NCI-H1092 treated with DMSO at 0.1 percent for 48 hours (cell line): ENCODE results near the gene PADI3.
"Not testable (repeated sequence)": the region's sequence is repeated elsewhere in the genome, so short reads cannot be mapped to it uniquely, and the experiment has no call there.

ENCODE experiments used
- DNase-seq: peaks from one replicate; lab custom pipeline; 2025; lab: John Stamatoyannopoulos, UW

The PADI3 gene

DNA sequence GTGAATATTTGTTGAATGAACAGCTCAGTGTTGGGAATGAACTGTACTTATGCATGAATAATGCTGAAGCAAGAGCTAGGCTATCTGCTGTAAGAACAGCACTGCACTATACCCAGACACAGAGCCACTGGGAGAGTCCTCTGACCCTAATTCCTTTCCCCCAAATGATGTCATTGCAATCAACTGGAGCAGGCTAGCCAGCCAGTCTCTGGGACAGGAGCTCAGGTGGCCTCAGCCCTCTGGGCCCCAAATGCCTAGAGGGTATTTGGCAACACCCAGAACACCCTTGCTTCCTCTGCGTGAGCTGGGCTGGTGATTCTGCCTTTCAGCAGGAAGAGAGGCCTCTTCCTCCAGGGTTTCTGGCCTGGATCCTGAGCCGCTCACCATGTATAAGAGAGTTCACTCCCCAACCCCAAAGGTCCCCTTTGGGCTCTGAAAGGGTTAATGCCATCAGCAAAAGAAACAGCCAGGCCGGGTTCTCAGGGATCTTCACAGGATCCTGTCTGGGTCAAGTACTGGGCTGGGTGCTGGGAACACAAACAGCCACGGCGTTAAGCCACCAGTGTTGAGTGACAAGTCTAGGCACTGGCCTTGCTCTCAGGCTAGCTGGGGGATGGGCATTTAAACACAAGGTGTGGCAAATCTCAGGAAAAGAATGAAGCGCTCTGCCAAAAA lies 55.4 kb downstream of the PADI3 start:
- DNase-seq: no peak

DNA sequence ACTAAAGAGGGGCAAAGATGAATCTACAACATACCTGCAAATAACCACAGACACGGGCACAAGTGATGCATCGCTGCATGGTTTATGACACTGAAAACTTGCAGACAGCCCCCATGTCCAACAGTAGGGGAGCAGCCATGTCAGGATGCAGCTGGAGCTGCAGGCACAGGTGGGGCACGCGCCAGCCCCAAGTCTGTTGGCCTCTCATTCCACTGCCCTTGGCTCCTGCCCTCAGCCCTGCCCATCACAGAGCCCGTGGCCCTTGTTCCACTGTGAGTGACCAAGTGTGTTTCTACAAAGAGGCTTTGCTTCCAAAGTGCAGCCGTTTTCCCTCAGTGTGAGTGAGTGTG lies 55.9 kb downstream of the PADI3 start:
- DNase-seq: no peak

DNA sequence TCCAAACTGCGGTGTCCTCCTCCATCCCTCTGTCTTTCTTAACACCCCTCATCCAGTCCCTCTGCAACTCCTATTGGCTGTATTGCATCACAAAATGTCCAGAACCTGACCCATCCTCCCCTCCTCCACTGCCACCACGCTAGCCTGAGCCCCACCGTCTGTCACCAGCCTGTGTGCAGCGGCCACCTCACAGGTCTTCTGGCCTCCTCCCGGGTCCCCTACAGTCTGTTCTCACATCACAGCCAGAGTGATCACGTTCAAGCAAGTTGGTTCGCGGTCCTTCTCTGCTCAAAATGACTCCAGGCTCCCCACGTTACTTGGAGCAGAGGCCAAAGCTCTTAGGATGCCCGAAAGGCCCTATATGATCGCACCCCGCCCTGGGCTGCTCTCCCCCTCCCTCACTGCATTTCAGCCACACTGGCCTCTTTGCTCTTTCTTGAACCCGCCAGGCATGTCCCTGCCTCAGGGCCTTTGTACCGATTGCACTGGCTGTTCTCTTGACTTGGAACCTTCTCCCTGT lies 56.7 kb downstream of the PADI3 start:
- no peak for DNase-seq

DNA sequence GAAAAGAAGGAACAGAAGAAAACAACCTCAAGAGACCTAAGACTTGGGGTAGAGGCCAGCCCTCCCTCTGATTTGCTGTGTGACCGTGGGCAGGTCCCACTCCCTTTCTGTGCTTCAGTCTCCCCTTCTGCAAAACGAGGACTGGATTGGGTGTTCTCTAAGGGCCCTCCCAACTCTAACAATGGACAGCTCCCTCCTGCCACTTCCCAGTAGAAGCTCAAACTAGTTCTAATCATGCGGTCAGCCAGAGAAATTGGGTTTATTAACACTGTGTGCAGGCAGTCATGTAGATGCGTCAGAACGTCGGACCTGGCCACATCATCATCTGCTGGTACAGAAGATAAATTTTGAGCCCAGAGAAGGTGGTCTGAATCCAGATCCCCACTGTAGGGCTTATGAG lies 57.5 kb downstream of the PADI3 start:
- no peak for DNase-seq

DNA sequence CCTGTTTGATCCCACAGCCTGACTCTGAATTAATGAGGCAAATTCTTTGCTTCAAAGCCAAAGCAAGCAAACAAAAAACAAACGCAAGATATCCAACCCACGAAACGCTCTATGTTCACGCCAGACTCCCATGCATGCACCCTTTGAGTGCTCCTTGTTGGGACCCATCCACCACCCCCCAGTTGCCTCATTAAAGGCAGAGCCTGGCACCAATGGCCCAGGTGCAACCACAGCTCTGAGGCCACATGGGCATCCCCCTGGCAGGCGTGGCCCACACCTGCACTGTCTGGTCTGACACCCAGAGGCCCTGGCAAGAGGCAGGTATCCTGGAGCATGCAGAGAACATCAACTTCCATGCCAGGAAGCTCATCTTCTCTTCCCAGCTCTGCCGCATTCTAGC lies 58.0 kb downstream of the PADI3 start:
- DNase-seq: no peak

DNA sequence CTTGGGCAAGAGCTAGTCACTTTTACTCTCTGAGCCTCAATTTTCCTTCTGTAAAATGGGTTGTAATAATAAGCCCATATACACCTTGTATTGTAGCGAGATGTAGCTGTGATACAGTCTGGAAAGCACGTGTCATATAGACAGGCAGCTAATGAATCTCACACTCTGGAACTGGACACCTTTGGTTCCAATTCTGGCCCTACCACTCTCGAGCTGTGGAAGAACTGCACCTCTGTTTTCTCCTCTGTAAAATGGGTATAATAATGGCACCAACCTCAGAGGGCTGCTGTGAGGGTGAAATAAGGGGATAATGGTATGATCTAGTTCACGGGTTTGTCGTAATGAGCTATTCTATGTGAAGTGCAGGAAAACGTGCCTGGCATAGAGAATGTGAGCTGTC lies 58.4 kb downstream of the PADI3 start:
- no peak for DNase-seq

DNA sequence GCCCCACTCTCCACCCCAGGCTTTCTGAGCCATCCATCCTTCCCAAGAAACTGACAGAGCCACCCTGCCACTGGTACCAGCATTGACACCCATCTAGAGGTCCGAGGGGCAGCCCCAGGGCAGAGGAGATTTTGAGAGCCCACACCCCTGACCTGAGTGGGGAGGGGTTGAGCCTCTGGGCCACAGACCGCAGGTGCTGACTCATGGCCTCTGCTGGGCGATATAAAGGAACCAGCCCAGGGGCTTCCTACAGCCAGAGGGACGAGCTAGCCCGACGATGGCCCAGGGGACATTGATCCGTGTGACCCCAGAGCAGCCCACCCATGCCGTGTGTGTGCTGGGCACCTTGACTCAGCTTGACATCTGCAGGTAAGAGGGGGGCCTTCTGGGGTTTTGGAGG lies 59.0 kb downstream of the PADI3 start, which contains the start of gene PADI4:
PADI4 (plus strand) TSS at position 252 of the 400 bp plus-strand sequence; CDS start at position 278, 26 bp downstream.
- no peak for DNase-seq

DNA sequence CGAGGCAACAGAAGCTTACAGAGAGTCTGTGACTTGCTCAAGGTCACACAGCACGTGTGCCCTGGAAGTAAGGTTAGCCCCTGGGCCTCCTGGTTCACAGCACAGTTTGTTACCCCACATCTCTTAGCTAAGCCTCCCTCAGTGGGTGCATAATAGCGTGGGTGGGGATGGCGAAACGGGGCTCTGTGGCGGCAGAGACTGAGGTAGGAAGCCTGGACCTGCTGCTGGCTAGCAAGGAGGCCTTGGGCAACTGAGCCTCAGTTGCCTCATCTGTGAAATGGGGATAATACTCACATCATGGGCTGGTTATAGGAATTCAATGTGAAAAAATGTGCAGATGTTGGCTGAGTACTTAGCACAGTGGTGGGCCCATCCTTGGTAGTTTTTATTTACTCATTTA lies 59.7 kb downstream of the PADI3 start:
- no peak for DNase-seq

DNA sequence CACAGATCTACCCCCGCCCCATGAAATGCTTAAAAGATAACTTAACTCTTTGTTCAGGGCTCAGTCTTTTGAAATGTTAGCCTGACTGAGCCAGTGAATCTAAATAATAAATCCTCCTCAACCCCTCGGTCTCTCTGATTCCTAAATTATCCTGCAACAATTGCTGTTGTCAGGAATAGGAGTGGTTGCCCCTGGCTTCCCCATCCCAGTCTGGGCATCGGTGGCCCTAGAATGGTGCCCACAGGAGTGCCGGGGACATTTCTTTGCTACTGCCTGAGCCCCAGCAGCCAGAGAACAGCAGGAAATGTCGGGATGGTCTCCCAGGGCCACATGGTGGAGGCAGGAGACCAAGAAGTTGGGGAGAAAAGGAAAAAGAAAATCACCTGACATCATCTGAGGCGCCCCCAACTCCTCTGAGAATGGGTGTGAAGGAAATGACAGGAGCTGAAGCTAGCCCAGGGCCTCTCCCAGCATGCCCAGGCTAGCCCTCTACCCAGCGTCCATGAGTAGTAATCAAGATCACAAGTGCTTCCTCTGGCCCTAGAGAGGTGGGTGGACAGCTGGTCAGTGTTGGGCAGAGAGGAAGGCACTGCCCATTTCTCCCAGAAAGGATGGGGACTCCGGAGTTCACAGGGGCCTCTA lies 60.6 kb downstream of the PADI3 start:
- no peak for DNase-seq

DNA sequence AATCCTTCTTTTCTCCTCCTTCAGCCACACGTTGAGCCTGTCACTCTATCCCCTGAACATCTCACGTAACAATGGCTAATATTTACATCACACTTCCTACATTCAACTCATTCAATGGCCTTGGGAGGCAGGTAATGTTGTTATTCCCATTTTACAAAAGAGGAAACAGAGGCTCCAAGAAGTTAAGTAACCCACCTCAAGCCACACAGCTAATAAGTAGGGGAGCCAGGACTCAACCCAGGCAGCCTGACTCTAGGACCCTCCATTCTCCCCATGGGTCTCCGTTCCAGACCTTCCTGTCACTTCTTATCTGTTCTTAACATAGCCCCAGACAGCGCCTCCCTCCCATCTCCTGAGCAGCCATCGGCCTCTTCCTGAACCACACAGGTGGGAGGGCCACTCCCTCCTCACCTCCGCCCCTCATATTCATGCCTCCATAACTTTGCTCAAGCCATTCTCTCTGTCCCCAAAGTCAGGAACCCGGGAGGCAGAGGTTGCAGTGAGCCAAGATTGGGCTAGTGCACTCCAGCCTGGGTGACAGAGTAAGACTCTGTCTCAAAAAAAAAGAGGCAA lies 61.3 kb downstream of the PADI3 start:
- no peak for DNase-seq

DNA sequence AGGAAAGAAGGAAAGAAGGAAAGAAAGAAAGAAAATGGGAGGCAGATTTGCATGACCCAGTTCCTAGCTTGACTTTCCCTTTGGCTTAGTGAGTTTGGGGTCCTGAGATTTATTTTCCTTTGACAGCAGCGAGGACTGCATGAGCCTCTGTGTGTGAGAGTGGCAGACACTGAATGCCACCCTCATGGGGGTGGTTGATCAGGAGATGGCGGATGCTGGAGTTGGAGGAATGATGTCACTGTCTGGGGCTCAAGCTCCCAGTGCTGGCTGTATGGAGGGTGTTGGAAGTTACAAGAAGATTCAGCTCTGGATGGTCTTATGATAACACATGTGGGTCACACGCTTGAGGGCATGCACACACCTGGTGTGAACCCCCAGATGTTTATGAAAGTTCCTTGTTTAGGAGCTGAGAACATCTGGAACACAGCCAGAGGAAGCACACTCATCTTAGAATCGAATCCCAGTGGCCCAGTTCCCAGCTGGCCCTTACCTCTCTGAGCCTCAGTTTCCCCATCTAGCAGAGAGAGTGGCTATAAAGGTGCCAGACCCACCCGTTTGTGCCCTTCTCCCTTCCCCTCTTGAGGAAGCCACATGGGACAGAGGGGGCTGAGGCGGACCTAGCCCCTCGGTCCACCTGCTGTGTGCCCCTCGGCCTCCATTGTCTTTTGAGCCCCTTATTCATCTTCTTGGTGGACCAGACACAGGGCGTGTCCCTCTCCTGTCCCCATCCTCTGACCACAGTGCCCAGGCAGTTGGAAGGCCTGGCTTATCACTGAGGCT lies 64.8 kb downstream of the PADI3 start:
- DNase-seq: no peak

DNA sequence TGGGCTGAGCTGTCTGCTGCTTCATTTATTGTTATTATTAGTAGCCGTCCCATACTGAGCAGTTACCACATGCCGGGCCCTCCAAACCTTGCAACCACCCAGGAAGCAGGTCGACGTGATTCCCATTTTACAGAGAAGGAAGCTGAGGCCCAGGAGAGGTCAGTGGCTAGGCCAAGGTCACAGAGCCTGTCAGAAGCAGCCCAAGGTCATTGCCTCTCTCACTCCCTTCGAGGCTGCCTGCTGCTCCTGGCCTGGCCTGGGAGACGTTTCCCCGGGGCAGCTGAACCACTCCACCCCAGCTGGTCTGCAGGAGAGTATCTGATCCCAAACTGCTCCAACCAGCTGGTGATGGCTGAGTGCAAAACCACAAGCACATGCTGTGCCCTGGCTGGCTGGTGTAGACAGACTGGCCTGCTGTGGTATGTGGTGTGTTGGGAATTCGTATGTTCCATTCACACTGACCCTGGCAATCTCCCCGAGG lies 65.6 kb downstream of the PADI3 start:
- no peak for DNase-seq

DNA sequence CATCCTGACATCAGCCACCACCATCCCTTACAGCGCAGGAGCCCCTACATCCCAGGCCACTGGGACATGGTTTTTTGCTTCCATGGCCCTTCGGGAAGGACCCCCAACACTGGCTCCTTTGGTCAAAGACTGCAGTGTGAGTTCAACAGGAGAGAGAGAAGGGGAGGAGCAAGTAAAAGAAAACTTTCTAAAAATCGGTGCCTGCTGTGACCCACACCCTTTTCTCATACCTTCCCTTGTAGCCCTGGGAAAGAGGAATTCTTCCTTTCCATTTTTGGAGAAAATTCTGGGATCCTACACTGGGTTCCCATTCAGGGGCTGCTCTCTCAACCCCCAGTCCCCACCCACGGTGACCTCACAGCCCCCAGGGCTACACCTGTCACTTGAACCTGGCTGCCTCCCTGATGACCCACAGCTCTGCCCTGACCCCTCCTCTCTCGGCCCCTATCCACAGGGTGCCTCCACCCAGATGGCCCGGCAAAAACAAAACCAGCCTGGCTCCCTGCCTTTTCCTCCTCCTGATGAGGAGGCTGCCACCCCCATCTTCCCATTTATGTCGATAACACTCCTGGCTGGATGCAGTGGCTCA lies 66.7 kb downstream of the PADI3 start:
- DNase-seq: no peak

DNA sequence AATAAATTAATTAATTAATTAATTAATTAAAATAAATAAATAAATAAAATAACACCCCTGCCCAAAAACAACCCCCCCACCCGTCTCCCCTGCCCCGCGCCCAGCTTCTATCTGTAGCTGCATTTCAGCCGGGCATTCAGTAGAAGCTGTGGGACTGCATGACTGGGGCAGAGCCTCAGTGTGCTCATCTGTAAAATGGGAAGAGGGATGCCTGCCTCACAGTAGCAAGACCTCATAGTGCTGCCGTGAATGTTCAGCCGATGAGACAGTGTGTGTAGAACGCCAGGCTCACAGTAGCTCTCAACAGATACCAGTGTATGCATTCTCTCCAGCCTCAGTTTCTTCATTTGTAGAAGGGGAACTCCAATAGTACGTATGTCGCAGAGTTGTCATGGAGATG lies 67.8 kb downstream of the PADI3 start:
- no peak for DNase-seq

DNA sequence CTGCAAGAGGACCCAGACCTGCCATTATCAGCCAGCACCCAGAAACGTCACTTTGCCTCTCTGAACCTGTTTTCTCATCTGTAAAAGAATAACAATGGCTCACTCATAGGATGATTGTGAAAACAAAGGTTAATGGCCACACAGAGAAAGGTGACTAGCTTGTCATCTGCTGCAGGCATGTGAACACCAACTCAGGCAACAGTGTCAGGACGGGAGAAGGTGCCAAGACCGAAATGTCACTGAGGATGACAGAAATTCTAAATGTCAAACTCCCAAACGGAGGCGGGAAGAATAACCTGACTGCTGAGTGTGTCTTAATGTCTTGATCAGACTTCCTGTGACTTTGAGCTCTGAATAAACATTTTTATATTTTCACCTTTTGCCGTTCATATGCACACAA lies 69.4 kb downstream of the PADI3 start:
- no peak for DNase-seq

DNA sequence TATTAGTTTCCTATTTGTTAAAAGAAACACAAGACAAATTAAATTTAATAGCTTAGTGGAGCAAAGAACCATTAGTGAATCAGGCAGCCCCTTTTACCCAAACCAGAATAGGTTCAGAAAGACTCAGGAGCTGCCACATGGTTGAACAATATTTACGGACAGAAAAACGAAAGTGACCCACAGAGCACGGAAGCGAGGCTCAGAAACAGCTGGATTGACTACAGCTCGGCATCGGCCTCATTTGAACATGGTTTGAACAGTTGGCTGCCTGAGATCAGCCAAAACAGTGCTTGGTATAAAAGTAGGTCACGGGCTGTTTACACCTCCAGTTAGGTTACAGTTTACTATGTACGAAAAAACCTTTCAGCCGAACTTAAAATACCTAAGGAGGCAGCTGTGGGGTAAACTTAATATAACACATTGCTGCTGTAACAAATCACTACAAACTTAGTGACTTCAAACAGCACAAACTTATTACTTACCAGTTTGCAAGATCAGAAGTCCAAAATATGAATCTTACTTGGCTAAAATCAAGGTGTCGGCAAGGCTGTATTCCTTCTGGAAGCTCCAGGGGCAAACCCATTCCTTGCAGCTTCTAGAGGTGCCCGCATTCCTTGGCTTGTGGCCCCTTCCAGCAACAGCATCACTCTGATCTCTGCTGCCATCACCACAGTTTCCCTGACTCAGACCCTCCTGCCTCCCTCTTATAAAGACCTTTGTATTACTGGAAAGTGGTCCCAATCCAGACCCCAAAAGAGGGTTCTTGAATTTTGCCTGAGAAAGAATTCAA lies 70.9 kb downstream of the PADI3 start:
- no peak for DNase-seq

DNA sequence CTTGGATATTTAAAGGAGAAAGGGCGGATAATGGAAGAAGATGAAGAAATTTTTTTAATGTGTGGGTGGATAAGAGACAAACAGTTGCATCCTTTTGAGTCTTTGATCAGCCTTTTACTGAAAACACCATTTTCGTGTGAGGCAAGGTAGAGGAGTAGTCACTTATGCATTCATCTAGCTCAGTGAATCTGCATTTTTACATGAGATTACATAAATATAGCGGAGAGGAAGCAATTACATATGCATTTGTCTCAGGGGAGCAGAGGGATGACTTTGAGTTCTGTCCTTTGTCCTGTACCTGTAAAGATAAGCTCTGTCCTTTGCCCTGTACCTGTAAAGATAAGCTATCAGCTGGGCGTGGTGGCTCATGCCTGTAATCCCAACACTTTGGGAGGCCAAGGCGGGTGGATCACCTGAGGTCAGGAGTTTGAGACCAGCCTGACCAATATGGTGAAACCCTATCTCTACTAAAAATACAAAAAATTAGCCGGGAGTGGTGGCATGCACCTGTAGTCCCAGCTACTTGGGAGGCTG lies 73.0 kb downstream of the PADI3 start:
- not testable (repeated sequence) for DNase-seq

DNA sequence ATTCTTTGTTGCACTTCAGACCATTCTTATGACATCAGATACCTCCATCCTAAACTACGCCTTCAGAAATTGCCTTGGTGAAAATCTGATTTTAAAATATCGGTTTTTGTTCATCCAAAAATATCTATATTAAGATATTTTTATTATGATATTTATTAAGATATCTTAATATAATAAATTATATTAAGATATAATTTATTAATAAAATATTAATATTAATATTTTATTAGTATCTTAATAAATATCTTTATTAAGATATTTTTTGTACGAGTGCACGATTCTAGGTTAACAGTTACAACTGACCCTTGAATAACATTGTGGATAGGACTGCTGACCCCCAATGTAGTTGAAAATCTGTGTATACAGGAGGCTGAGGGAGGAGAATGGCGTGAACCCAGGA lies 80.0 kb downstream of the PADI3 start:
- DNase-seq: no peak

DNA sequence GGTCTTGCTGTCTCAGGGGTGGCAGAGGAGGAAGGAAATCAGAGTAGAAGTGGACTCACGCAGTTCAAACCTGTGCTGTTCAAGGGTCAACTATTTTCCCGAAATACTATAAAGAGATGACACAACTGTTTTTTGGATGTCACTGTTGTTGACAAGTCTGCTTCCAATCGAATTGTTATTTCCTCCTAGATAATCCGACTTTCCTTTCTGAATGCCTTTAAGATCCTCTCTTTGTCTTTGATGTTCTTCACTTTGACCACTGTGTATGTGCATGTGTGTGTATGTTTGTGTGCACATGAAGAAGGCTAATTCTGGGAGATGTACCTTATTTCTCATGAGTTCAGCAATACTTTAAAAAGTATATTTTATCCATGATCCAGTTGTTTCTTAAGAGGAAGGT lies 80.7 kb downstream of the PADI3 start:
- no peak for DNase-seq

DNA sequence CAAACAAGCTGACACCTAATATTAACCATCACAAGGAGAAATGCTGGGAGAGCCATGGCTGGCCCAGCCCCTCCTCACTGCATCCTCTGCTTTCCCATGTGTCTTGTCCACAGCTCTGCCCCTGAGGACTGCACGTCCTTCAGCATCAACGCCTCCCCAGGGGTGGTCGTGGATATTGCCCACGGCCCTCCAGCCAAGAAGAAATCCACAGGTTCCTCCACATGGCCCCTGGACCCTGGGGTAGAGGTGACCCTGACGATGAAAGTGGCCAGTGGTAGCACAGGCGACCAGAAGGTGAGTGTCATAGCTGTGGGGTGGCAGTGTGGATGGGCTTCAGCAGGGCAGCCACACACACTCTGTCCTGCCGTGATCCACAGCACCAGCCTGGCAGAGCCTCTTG lies 82.0 kb downstream of the PADI3 start:
- DNase-seq: no peak

DNA sequence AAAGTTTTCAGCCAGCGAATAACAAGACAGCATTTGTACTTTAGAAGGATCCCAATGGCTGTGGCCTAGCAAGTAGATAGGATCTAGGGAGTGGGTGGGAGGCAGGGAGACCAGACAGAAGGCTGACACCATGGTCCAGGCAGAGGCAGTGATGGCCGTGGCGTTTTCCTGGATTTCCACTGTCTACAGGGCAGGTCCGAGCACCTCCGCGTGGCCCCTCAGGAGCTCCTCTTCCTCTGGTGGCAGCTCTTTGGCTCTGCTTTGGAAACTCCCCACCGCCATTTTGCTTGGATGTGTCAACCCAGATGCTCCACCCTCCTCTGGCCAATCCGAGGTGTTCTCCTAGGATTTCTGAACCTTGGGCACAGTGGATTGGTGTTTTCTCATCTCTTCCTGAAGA lies 84.2 kb downstream of the PADI3 start:
- no peak for DNase-seq
